HEK293 (cell line): ENCODE results near the gene KMT2A.

Experiments
- KLF16 ChIP-seq: fragments of 450-650 bp; formaldehyde crosslinking; IDR thresholded peaks from 2 replicates; pipeline ENCODE4 v1.5.1; 2017; ENCODE audit warnings: missing biosample characterization, missing genetic modification characterization
- KLF9 ChIP-seq: fragments of 450-650 bp; formaldehyde crosslinking; IDR thresholded peaks from 2 replicates; pipeline ENCODE4 v1.5.1; 2016; ENCODE audit warnings: missing biosample characterization, missing genetic modification characterization, low read depth
- OSR2 ChIP-seq: fragments of 450-650 bp; formaldehyde crosslinking; IDR thresholded peaks from 2 replicates; pipeline ENCODE4 v1.5.1; 2016; ENCODE audit warnings: missing biosample characterization, missing genetic modification characterization
- PRDM4 ChIP-seq: fragments of 450-650 bp; formaldehyde crosslinking; IDR thresholded peaks from 2 replicates; pipeline ENCODE4 v1.5.1; 2017; ENCODE audit warnings: missing biosample characterization, missing genetic modification characterization
- SCRT2 ChIP-seq: fragments of 450-650 bp; formaldehyde crosslinking; IDR thresholded peaks from 2 replicates; pipeline ENCODE4 v1.5.1; 2016; ENCODE audit warnings: missing biosample characterization, missing genetic modification characterization
- ZBTB10 ChIP-seq: fragments of 450-650 bp; formaldehyde crosslinking; IDR thresholded peaks from 2 replicates; pipeline ENCODE4 v1.5.1; 2016; ENCODE audit warnings: missing biosample characterization, missing genetic modification characterization
- ZBTB20 ChIP-seq: fragments of 450-650 bp; formaldehyde crosslinking; IDR thresholded peaks from 2 replicates; pipeline ENCODE4 v1.5.1; 2016; ENCODE audit warnings: missing biosample characterization, missing genetic modification characterization
- ZBTB7A ChIP-seq: fragments of 450-650 bp; formaldehyde crosslinking; IDR thresholded peaks from 2 replicates; pipeline ENCODE4 v1.5.1; 2016; ENCODE audit warnings: low read depth, missing biosample characterization, missing genetic modification characterization
- ZNF133 ChIP-seq: fragments of 450-650 bp; formaldehyde crosslinking; IDR thresholded peaks from 2 replicates; pipeline ENCODE4 v1.5.1; 2016; ENCODE audit warnings: missing biosample characterization, missing genetic modification characterization
- ZNF174 ChIP-seq: fragments of 450-650 bp; formaldehyde crosslinking; IDR thresholded peaks from 2 replicates; pipeline ENCODE4 v1.5.0; 2017; ENCODE audit warnings: missing biosample characterization, mild to moderate bottlenecking, missing genetic modification characterization
- ZNF2 ChIP-seq: fragments of 450-650 bp; formaldehyde crosslinking; IDR thresholded peaks from 2 replicates; pipeline ENCODE4 v1.5.1; 2016; ENCODE audit warnings: missing biosample characterization, missing genetic modification characterization
- ZNF23 ChIP-seq: fragments of 450-650 bp; formaldehyde crosslinking; IDR thresholded peaks from 2 replicates; pipeline ENCODE4 v1.5.1; 2016; ENCODE audit warnings: missing biosample characterization, missing genetic modification characterization, borderline replicate concordance
- ZNF248 ChIP-seq: fragments of 450-650 bp; formaldehyde crosslinking; IDR thresholded peaks from 2 replicates; pipeline ENCODE4 v1.5.1; 2017; ENCODE audit warnings: missing biosample characterization, missing genetic modification characterization
- ZNF335 ChIP-seq: fragments of 450-650 bp; formaldehyde crosslinking; conservative IDR thresholded peaks from 2 replicates; pipeline ENCODE4 v1.5.1; 2016; ENCODE audit warnings: missing biosample characterization, missing genetic modification characterization
- ZNF391 ChIP-seq: fragments of 450-650 bp; formaldehyde crosslinking; IDR thresholded peaks from 2 replicates; pipeline ENCODE4 v1.5.1; 2016; ENCODE audit warnings: low read depth, missing biosample characterization, missing genetic modification characterization, borderline replicate concordance
- ZNF449 ChIP-seq: fragments of 450-650 bp; formaldehyde crosslinking; IDR thresholded peaks from 2 replicates; pipeline ENCODE4 v1.5.1; 2017; ENCODE audit warnings: missing biosample characterization, mild to moderate bottlenecking, missing genetic modification characterization, moderate library complexity
- ZNF473 ChIP-seq: fragments of 450-650 bp; formaldehyde crosslinking; IDR thresholded peaks from 2 replicates; pipeline ENCODE4 v1.5.1; 2017; ENCODE audit warnings: missing biosample characterization, missing genetic modification characterization
- ZNF514 ChIP-seq: fragments of 450-650 bp; formaldehyde crosslinking; IDR thresholded peaks from 2 replicates; pipeline ENCODE4 v1.5.1; 2016; ENCODE audit warnings: missing biosample characterization, missing genetic modification characterization
- ZNF548 ChIP-seq: fragments of 450-650 bp; formaldehyde crosslinking; IDR thresholded peaks from 2 replicates; pipeline ENCODE4 v1.5.1; 2016; ENCODE audit warnings: missing biosample characterization, missing genetic modification characterization
- ZNF624 ChIP-seq: fragments of 450-650 bp; formaldehyde crosslinking; IDR thresholded peaks from 2 replicates; pipeline ENCODE4 v1.5.1; 2017; ENCODE audit warnings: missing biosample characterization, missing genetic modification characterization
- ZNF664 ChIP-seq: fragments of 450-650 bp; formaldehyde crosslinking; IDR thresholded peaks from 2 replicates; pipeline ENCODE4 v1.5.1; 2016; ENCODE audit warnings: missing biosample characterization, missing genetic modification characterization
- ZNF677 ChIP-seq: fragments of 450-650 bp; IDR thresholded peaks from 2 replicates; pipeline ENCODE4 v1.5.0; 2018; ENCODE audit warnings: missing biosample characterization, mild to moderate bottlenecking, missing genetic modification characterization, moderate library complexity
- ZNF76 ChIP-seq: fragments of 450-650 bp; formaldehyde crosslinking; IDR thresholded peaks from 2 replicates; pipeline ENCODE4; 2016; ENCODE audit warnings: low read depth, missing biosample characterization, missing genetic modification characterization, borderline replicate concordance
- ZNF830 ChIP-seq: fragments of 450-650 bp; IDR thresholded peaks from 2 replicates; pipeline ENCODE4 v1.5.0; 2018; ENCODE audit warnings: missing biosample characterization, missing genetic modification characterization, low read depth, mild to moderate bottlenecking, moderate library complexity
- ZSCAN4 ChIP-seq: fragments of 450-650 bp; formaldehyde crosslinking; IDR thresholded peaks from 2 replicates; pipeline ENCODE4 v1.5.1; 2017; ENCODE audit warnings: missing biosample characterization, missing genetic modification characterization

Gene KMT2A

DNA sequence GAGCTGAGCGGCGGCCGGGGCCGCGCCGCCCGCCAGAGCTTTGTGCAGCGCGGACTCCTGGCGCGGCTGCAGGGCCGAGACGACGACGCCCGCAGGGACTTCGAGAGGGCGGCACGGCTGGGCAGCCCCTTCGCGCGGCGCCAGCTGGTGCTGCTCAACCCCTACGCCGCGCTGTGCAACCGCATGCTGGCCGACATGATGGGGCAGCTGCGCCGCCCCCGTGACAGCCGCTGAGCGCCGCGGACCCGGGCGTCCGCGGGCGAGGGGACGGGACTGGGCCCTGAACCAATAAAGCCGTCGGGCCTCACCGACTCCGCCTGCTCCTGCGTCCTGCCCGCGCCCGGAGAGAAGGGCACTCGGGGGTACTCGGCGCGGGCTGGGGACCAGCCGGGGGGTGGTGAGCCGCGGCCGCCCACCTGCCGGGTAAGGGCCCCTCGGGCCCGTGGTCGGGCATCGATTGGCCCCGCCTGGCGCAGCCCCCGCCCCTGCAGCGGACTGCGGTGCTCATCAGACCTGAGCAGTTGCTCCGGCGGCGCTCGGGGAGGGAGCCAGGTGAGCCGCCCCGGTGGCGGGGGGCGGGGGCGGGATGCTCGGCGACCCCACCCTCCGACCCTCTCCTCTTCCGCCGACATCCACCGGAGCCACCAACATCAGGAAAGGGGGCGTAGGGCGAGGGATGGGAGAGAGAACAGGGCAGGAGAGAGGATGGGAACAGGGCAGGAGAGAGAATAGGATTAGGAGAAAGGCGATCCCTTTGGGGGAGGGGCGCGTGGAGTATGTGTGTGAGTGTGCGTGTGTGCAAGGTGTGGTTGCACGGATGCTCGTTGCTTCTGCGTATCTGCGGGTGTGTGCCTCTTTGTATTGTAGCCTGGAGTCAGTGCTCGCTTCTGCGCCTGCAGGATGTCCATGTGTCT is 94.6 kb downstream of the KMT2A start, which contains the start of gene TMEM25 (continued):
- TF ChIP-seq ZNF624 (tag by site-specific recombination) (no peak), ZNF664 (no peak), ZNF473 (tag by site-specific recombination) (no peak), ZBTB20 (tag by site-specific recombination) (peak; percentile 69), ZNF133 (tag by site-specific recombination) (no peak), ZNF248 (tag by site-specific recombination) (no peak), ZNF548 (no peak), ZNF76 (no peak), KLF16 (tag by site-specific recombination) (peak; percentile 80), ZNF174 (tag by site-specific recombination) (no peak), ZNF449 (no peak), ZNF335 (tag by site-specific recombination) (no peak), ZNF830 (no peak), PRDM4 (no peak), ZNF2 (tag by site-specific recombination) (peak; percentile 62; the same call in 1 of the 2 replicates), ZSCAN4 (tag by site-specific recombination) (peak; percentile 92), KLF9 (tag by site-specific recombination) (peak; percentile 78), ZNF391 (no peak; the same call in 1 of the 2 replicates), ZNF514 (tag by site-specific recombination) (no peak), ZNF677 (tag by site-specific recombination) (no peak), ZNF23 (tag by site-specific recombination) (peak; percentile 53; the same call in 1 of the 2 replicates), SCRT2 (tag by site-specific recombination) (no peak), OSR2 (tag by site-specific recombination) (no peak), ZBTB7A (tag by site-specific recombination) (no peak), ZBTB10 (tag by site-specific recombination) (no peak; the same call in 1 of the 2 replicates)
